HFFc6 (cell line): ENCODE measurements around the gene CD28. TPM values are rescaled to one million over a fixed set of nuclear protein-coding genes. Genes with fewer than 3 reads are reported as not detected.
A peak's percentile ranks its signal among the peaks of the same experiment; 100 is the strongest.

Experiments used
- DNase-seq: peaks from one replicate; pipeline ENCODE4 v3.0.0-alpha.2; 2018
- H3K27ac Mint-ChIP-seq: 2 replicates; pipeline ENCODE4 v1.8.0; 2020; ENCODE audit warnings: mild to moderate bottlenecking, mixed read lengths
- H3K27me3 Mint-ChIP-seq: 2 replicates; pipeline ENCODE4 v1.8.0; 2021; ENCODE audit warnings: mild to moderate bottlenecking, moderate library complexity, mixed read lengths; ENCODE audit not compliant: insufficient read depth
- H3K36me3 Mint-ChIP-seq: 2 replicates; pipeline ENCODE4 v1.8.0; 2021; ENCODE audit warnings: low read depth, mixed read lengths
- H3K4me1 Mint-ChIP-seq: 2 replicates; pipeline ENCODE4 v1.8.0; 2020; ENCODE audit warnings: low read depth, mixed read lengths
- H3K4me3 Mint-ChIP-seq: 2 replicates; pipeline ENCODE4 v1.8.0; 2020; ENCODE audit warnings: mild to moderate bottlenecking, moderate library complexity, mixed read lengths
- H3K9me3 Mint-ChIP-seq: 2 replicates; pipeline ENCODE4 v1.8.0; 2020; ENCODE audit warnings: mild to moderate bottlenecking, mixed read lengths
- CTCF ChIP-seq: fragments of 200-600 bp; sonication (generic); IDR thresholded peaks from 2 replicates; pipeline ENCODE4 v1.5.0; 2021; ENCODE audit warnings: antibody characterized with exemption, mild to moderate bottlenecking
- total RNA-seq, 6 experiments: library from RNA; stranded (reverse); fragmentation: NEBNext Ultra II Directional; extraction: Animal tissue kit (Norgen Biotek cat#: 25700); gene quantifications; 2 replicates in 1 of 6; 3 replicates in 5 of 6; pipeline ENCODE4 v1.2.3, GENCODE V29; 2021

CD28 gene
- total RNA-seq, 6 experiments from 2014 or later = not detected

DNA sequence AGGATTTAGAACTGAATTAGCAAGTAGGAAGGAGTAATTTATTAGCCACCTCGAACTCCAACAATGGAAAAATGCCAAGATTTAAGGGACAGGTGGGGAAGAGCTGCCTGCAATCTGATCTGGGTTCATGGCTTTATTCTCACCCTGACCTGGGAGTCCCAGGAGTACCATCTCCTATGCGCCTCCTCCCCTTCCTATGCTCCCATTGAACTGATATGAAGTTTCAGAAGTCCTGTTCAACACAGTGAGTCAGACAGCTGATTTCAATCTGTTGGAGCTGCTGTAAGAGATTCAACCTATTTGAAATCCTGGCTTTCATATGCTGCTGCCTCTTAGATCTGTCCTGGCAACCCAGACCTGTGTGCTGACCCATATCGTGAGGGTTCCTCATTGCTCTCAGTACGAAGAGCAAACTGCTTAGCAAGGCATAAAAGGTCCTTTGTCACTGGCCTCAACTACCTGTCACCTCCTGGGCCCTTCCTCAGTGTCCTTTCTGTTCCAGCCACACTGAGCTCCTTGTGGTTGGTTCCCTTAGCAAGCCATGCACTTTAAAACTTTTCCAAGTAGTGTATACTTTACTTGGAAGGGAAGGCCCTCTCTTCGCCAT lies 15.9 kb upstream of the CD28 start:
- no peak for TF ChIP-seq CTCF
- no peaks in the 10 kb centered on the region for H3K36me3 Mint-ChIP-seq
- H3K27me3 Mint-ChIP-seq = no peaks in the 10 kb centered on the region; the same call in 1 of the 2 replicates
- no peak overlapping the region for H3K27ac Mint-ChIP-seq
- peaks cover 45% of the 10 kb centered on the region for H3K4me1 Mint-ChIP-seq
- no peak overlapping the region for H3K4me3 Mint-ChIP-seq
- peak; percentile 5 for DNase-seq
- no peaks in the 10 kb centered on the region for H3K9me3 Mint-ChIP-seq

DNA sequence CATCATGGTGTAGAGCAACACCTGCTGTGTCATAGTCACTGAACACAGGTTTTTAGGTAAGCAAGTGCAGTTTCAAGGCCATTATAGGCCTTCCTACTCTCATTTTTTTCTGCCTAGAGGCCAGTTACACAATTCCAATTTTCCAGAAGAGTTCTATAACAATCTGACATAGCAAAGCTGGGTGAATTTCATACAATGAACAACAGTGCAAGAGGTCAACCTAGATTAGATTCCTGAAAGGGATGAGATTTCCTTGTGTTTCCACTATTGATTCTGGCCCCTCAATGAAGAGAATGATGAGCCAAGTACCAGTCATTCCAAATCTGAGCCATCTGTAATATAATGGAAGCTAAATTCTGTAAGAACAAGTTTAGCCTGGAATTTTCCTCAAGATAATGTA lies 15.3 kb upstream of the CD28 start:
- Mint-ChIP-seq H3K27me3 (no peaks in the 10 kb centered on the region; the same call in 1 of the 2 replicates), H3K27ac (no peak overlapping the region), H3K4me3 (no peak overlapping the region), H3K4me1 (peaks cover 39% of the 10 kb centered on the region), H3K9me3 (no peaks in the 10 kb centered on the region), H3K36me3 (no peaks in the 10 kb centered on the region)
- no peak for TF ChIP-seq CTCF
- no peak for DNase-seq

DNA sequence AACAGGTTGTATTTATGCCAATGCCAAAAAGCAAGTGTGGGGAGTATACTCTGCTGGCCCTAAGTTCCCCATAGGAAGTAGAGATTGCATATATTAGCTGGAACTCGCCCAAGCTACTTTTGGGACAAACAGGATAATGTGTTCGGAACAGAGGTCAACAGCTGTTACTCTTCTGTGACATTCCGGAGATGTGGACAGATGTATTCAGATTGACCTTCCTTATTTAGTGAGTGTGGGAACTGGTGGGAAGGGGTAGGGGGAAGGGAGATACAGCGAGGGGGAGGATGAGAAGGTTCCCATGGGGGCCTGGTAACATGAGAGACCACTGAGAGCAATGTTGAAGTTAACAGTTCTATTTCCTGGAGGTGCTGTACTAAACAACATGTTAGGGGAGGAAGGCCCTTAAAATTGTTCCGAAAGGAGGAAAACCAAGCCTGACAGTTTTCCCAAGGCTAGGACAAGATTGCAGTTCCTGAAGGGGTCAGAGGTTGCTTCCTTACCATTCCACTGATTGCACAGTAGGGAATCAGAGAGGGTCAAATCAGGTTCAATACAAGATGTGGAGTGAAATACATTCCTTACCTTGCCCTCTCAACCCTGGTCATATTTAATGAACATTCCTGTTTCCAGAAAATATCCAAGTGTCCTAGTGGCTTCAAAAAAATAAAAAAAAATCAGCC lies 14.3 kb upstream of the CD28 start:
- no peaks in the 10 kb centered on the region for H3K36me3 Mint-ChIP-seq
- H3K9me3 Mint-ChIP-seq = no peaks in the 10 kb centered on the region

GRCh38 chr2:203693242-203693879 lies 13.1 kb upstream of the CD28 start:
- Mint-ChIP-seq H3K27ac (no peak overlapping the region), H3K4me1 (peaks cover 28% of the 10 kb centered on the region), H3K36me3 (no peaks in the 10 kb centered on the region), H3K9me3 (peaks cover 4% of the 10 kb centered on the region; the same call in 1 of the 2 replicates), H3K4me3 (no peak overlapping the region), H3K27me3 (no peaks in the 10 kb centered on the region; the same call in none of the 2 replicates)
- DNase-seq = no peak
- TF ChIP-seq CTCF = no peak

More for the DNA sequence above, 14.3 kb upstream of the CD28 start:
- no peak overlapping the region for H3K27ac Mint-ChIP-seq
- no peak for TF ChIP-seq CTCF
- no peak for DNase-seq
- H3K4me3 Mint-ChIP-seq = no peak overlapping the region
- no peaks in the 10 kb centered on the region; the same call in none of the 2 replicates for H3K27me3 Mint-ChIP-seq
- H3K4me1 Mint-ChIP-seq = peaks cover 33% of the 10 kb centered on the region

DNA sequence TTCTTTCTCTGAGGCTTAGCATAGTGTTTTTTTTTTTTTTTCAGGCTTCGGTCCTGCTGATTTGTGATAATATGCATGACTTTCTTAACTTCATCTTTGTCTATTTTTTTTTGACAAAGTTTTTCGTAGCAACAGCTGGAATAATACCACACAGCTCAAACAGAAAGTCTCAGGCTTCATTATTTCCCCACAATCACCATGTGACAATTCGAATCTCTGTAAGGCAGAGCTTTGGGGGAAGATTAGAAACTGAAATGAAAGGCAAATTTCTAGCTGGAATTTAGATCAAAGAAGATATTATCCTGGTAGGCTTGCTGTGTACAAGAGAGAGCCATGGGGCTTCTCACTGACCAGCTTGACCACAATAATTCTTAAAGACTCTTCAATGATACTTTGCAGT lies 12.2 kb upstream of the CD28 start:
- Mint-ChIP-seq H3K36me3 (no peaks in the 10 kb centered on the region), H3K4me1 (peaks cover 20% of the 10 kb centered on the region), H3K4me3 (no peak overlapping the region), H3K27me3 (no peaks in the 10 kb centered on the region; the same call in none of the 2 replicates), H3K27ac (no peak overlapping the region), H3K9me3 (peaks cover 4% of the 10 kb centered on the region; the same call in 1 of the 2 replicates)
- DNase-seq = no peak
- no peak for TF ChIP-seq CTCF
